IMR-90 (cell line): ENCODE results near the gene ING3. TPM values are rescaled to one million over a fixed set of nuclear protein-coding genes. Genes with fewer than 3 reads are reported as not detected.

Source experiments
- ATAC-seq: fragments of 200-7000 bp; cut with Tn5 transposase; 2 replicates; pipeline ENCODE4 v1.9.1; 2020; ENCODE audit warnings: low read depth, mild to moderate bottlenecking, moderate library complexity
- BruUV-seq: library from RNA; stranded (reverse); fragments of 400-500 nt; replicated peaks from 2 replicates; lab custom pipeline; 2021; lab: Mats Ljungman, UMichigan
- CTCF ChIA-PET: fragments of 300-600 bp; formaldehyde crosslinking; extraction: SDS; loops from one replicate; lab custom pipeline; 2021; ENCODE audit warnings: antibody characterized with exemption; lab: Yijun Ruan, JAX
- POLR2A ChIA-PET: fragments of 300-600 bp; sonication (Branson Sonifier 250); formaldehyde crosslinking; loops from one replicate; lab custom pipeline; 2022; ENCODE audit warnings: antibody characterized with exemption; ENCODE audit not compliant: unreplicated experiment; lab: Charles Lee
- DNase-seq: peaks from one replicate; pipeline ENCODE4 v3.0.0; 2013
- H2AFZ ChIP-seq: replicated peaks from 2 replicates; pipeline ENCODE3; 2013; ENCODE audit warnings: low read length, mild to moderate bottlenecking; ENCODE audit not compliant: poor library complexity
- H2AK5ac ChIP-seq: 2 replicates; pipeline ENCODE4 v1.6.1; 2013; ENCODE audit warnings: low read depth, low read length, inconsistent platforms
- H2AK9ac ChIP-seq: replicated peaks from 2 replicates; pipeline ENCODE3; 2013; ENCODE audit warnings: mild to moderate bottlenecking, low read depth, low read length, moderate library complexity; ENCODE audit not compliant: poor library complexity
- H2BK120ac ChIP-seq: 2 replicates; pipeline ENCODE4 v1.6.1; 2013; ENCODE audit warnings: low read depth, low read length, inconsistent platforms
- H2BK15ac ChIP-seq: 3 replicates; pipeline ENCODE4 v1.6.1; 2013; ENCODE audit warnings: low read depth, low read length, inconsistent platforms
- H2BK20ac ChIP-seq: 2 replicates; pipeline ENCODE4 v1.6.1; 2013; ENCODE audit warnings: low read depth, mild to moderate bottlenecking, inconsistent platforms, low read length, moderate library complexity
- H2BK5ac ChIP-seq: 2 replicates; pipeline ENCODE4 v1.6.1; 2013; ENCODE audit warnings: mild to moderate bottlenecking, low read depth, low read length, inconsistent platforms; ENCODE audit not compliant: poor library complexity, severe bottlenecking
- H3K14ac ChIP-seq: replicated peaks from 2 replicates; pipeline ENCODE4 v1.6.1; 2013; ENCODE audit warnings: low read depth, low read length, inconsistent platforms
- H3K18ac ChIP-seq: 2 replicates; pipeline ENCODE4 v1.6.1; 2013; ENCODE audit warnings: low read depth, low read length, control low read depth
- H3K23ac ChIP-seq: 2 replicates; pipeline ENCODE4 v1.6.1; 2013; ENCODE audit warnings: low read depth, low read length, inconsistent platforms
- H3K27ac ChIP-seq: 2 replicates; pipeline ENCODE4 v1.5.1; 2013; ENCODE audit warnings: mild to moderate bottlenecking, control low read depth, low read length; ENCODE audit not compliant: insufficient read depth
- H3K27me3 ChIP-seq: 2 replicates; pipeline ENCODE4 v1.6.1; 2013; ENCODE audit warnings: low read length; ENCODE audit not compliant: control insufficient read depth, insufficient read depth
- H3K36me3 ChIP-seq: 2 replicates; pipeline ENCODE4 v1.6.1; 2013; ENCODE audit warnings: low read length, mixed read lengths; ENCODE audit not compliant: control insufficient read depth, insufficient read depth
- H3K4ac ChIP-seq: 2 replicates; pipeline ENCODE4 v1.6.1; 2013; ENCODE audit warnings: low read depth, low read length, inconsistent platforms
- H3K4me1 ChIP-seq: 2 replicates; pipeline ENCODE4 v1.6.1; 2013; ENCODE audit warnings: low read length, mixed read lengths; ENCODE audit not compliant: control insufficient read depth, insufficient read depth
- H3K4me2 ChIP-seq: 2 replicates; pipeline ENCODE4 v1.6.1; 2013; ENCODE audit warnings: low read depth, mild to moderate bottlenecking, control low read depth, low read length, moderate library complexity
- H3K4me3 ChIP-seq: 2 replicates; pipeline ENCODE4 v1.5.1; 2013; ENCODE audit warnings: low read depth, mild to moderate bottlenecking, control low read depth, low read length, moderate library complexity; ENCODE audit not compliant: insufficient read depth
- H3K56ac ChIP-seq: 2 replicates; pipeline ENCODE4 v1.6.1; 2013; ENCODE audit warnings: low read length, inconsistent platforms; ENCODE audit not compliant: insufficient read depth; ENCODE audit errors: extremely low read depth
- H3K79me1 ChIP-seq, 2 experiments: 2 replicates each; pipeline ENCODE4 v1.6.1; 2013; ENCODE audit warnings: low read length in 2 of 2, inconsistent platforms in 1 of 2, low read depth in 1 of 2
- H3K9ac ChIP-seq: 2 replicates; pipeline ENCODE4 v1.6.1; 2013; ENCODE audit warnings: low read depth, low read length, control low read depth
- H3K9me1 ChIP-seq: 2 replicates; pipeline ENCODE4 v1.6.1; 2013; ENCODE audit warnings: low read length, inconsistent platforms; ENCODE audit not compliant: insufficient read depth
- H3K9me3 ChIP-seq: 2 replicates; pipeline ENCODE4 v1.6.1; 2013; ENCODE audit warnings: low read length; ENCODE audit not compliant: control insufficient read depth, insufficient read depth
- H4K20me1 ChIP-seq: 2 replicates; pipeline ENCODE4 v1.6.1; 2013; ENCODE audit warnings: low read length, inconsistent platforms; ENCODE audit not compliant: insufficient read depth
- H4K5ac ChIP-seq: 2 replicates; pipeline ENCODE4 v1.6.1; 2013; ENCODE audit warnings: mild to moderate bottlenecking, low read depth, low read length, control low read depth
- H4K8ac ChIP-seq, 2 experiments: 2 replicates each; pipeline ENCODE4 v1.6.1; 2013; ENCODE audit warnings: low read depth in 2 of 2, low read length in 2 of 2, control low read depth in 1 of 2, inconsistent platforms in 1 of 2
- H4K91ac ChIP-seq: 2 replicates; pipeline ENCODE4 v1.6.1; 2013; ENCODE audit warnings: low read depth, low read length, inconsistent platforms; ENCODE audit not compliant: insufficient read depth
- BHLHE40 ChIP-seq: fragments of 150-350 bp; IDR thresholded peaks from 2 replicates; pipeline ENCODE4 v1.6.1; 2016; ENCODE audit warnings: mild to moderate bottlenecking, low read depth, low read length
- FOS ChIP-seq: fragments of 150-350 bp; IDR thresholded peaks from 2 replicates; pipeline ENCODE4 v1.6.1; 2016; ENCODE audit warnings: low read depth, low read length
- MAFK ChIP-seq: IDR thresholded peaks from 2 replicates; pipeline ENCODE4 v1.6.1; 2012; ENCODE audit warnings: low read depth, low read length, improper control_type of control experiment
- MAZ ChIP-seq: IDR thresholded peaks from 2 replicates; pipeline ENCODE4 v1.6.1; 2012; ENCODE audit warnings: low read depth, mild to moderate bottlenecking, low read length, improper control_type of control experiment, moderate library complexity, borderline replicate concordance
- MXI1 ChIP-seq: IDR thresholded peaks from 2 replicates; pipeline ENCODE4 v1.6.1; 2012; ENCODE audit warnings: low read depth, mild to moderate bottlenecking, low read length, moderate library complexity, borderline replicate concordance
- NFE2L2 ChIP-seq: fragments of 150-350 bp; IDR thresholded peaks from 2 replicates; pipeline ENCODE4 v1.6.1; 2016; ENCODE audit warnings: low read depth, mild to moderate bottlenecking, low read length
- POLR2A ChIP-seq: IDR thresholded peaks from 2 replicates; pipeline ENCODE4 v1.6.1; 2012; ENCODE audit warnings: mild to moderate bottlenecking, low read depth, low read length
- RAD21 ChIP-seq: IDR thresholded peaks from 2 replicates; pipeline ENCODE4 v1.6.1; 2012; ENCODE audit warnings: low read length, improper control_type of control experiment
- RFX5 ChIP-seq: IDR thresholded peaks from 2 replicates; pipeline ENCODE4 v1.8.0; 2012; ENCODE audit warnings: low read depth, mild to moderate bottlenecking, low read length, moderate library complexity
- SMC3 ChIP-seq: fragments of 150-350 bp; IDR thresholded peaks from 2 replicates; pipeline ENCODE4 v1.6.1; 2016; ENCODE audit warnings: low read depth, mild to moderate bottlenecking, antibody characterized with exemption, low read length, moderate library complexity
- WGBS, 2 experiments: methylation state at CpG; one replicate each; pipeline versions ENCODE4 v1.1.5 to v1.1.7; 2013; ENCODE audit warnings: missing lambda C conversion rate in 2 of 2; ENCODE audit not compliant: insufficient read length in 1 of 2; ENCODE audit errors: extremely low coverage in 2 of 2; 5-methylcytosine and 5-hydroxymethylcytosine counted together
- dilution Hi-C: fragments of 300-500 bp; cut with HindIII; formaldehyde crosslinking; loops from one replicate; pipeline ENCODE4 v1.14.3; 2018; ENCODE audit warnings: low sequenced_read_pairs; ENCODE audit not compliant: unreplicated experiment
- in situ Hi-C: fragments of 300-500 bp; cut with MboI; formaldehyde crosslinking; loops from 3 replicates; pipeline ENCODE4 v1.14.3; 2019; ENCODE audit warnings: low sequenced_read_pairs, inconsistent platforms, mixed read lengths
- intact Hi-C: fragments of 100-400 bp; cut with micrococcal nuclease; formaldehyde crosslinking; loops from 2 replicates; pipeline ENCODE4 v1.10.0; 2022
- polyA plus RNA-seq, 3 experiments: library from polyadenylated mRNA; depleted of rRNA; stranded (reverse); fragments of >200 nt; gene quantifications; 2 replicates each; pipeline ENCODE4 v1.2.3, GENCODE V29; 2012; ENCODE audit warnings: low replicate concordance in 1 of 3
- total RNA-seq: library from RNA; depleted of rRNA; stranded (reverse); fragments of >200 nt; gene quantifications from 2 replicates; pipeline ENCODE4 v1.2.3, GENCODE V29; 2012
- TF ChIP-seq, protein P1 (sequence below): fragments of 150-350 bp; IDR thresholded peaks from 2 replicates; pipeline ENCODE4 v1.6.1; 2017; ENCODE audit warnings: mild to moderate bottlenecking, antibody characterized with exemption, low read length, low read depth
- TF ChIP-seq, protein P2 (sequence below): fragments of 150-350 bp; IDR thresholded peaks from 2 replicates; pipeline ENCODE4 v1.6.1; 2016; ENCODE audit warnings: low read depth, mild to moderate bottlenecking, low read length, moderate library complexity, borderline replicate concordance

ING3 gene
- total and polyA plus RNA-seq, 2 of the 4 experiments (the other 2 are of a cell fraction): 7.2 to 11.3 TPM

DNA sequence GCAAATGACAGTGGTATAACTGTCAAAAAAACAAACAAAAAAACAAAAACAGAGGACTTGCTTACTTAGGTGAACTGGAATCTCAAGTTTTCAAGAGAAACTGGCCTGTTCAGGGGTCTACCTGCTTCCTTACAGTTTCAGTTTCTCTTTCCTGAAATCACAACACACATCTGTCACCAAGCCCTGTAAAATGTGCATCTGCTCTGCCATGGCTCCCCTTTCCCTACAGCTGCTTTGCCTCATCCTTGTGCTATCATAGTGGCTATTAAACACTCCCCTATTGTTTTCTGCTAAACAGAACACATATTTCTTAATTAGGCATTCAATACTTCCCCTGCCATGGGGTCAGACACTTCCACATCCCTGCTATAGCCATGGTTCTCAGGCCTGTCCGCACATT, 75.6 kb downstream of the ING3 start:
- POLR2A ChIA-PET: interaction anchor here (0.6 kb wide), 3 partner anchors 36 to 1000 kb away, joined by 3 to 9 read pairs (median 5); no protein-coding TSS in a partner anchor
- Histone ChIP-seq H4K8ac (peak overlapping the region in 1 of 2 experiments; percentile 55; a peak in 1 of 4 replicates), H4K20me1 (no peaks in the 10 kb centered on the region), H3K14ac (peak overlapping the region; percentile 72; the same call in 1 of the 2 replicates), H3K18ac (peak overlapping the region; percentile 51; the same call in 1 of the 2 replicates), H3K4me2 (peak overlapping the region; percentile 23; the same call in 1 of the 2 replicates), H3K9me3 (no peaks in the 10 kb centered on the region), H3K56ac (no peak overlapping the region), H3K9ac (no peak overlapping the region), H2BK20ac (peak overlapping the region; percentile 75; the same call in 1 of the 2 replicates), H2BK120ac (peak overlapping the region; percentile 66), H3K4me1 (peaks cover 14% of the 10 kb centered on the region), H4K5ac (peak overlapping the region; percentile 15; the same call in 1 of the 2 replicates), H4K91ac (peak overlapping the region; percentile 55; the same call in 1 of the 2 replicates), H3K23ac (peak overlapping the region; percentile 74; the same call in 1 of the 2 replicates), H3K27ac (peak overlapping the region; percentile 30; the same call in 1 of the 2 replicates), H2BK5ac (peak overlapping the region; percentile 59), H3K27me3 (no peaks in the 10 kb centered on the region), H2BK15ac (peak overlapping the region; percentile 77; the same call in 1 of the 3 replicates), H3K79me1 (peaks cover 22 to 52% of the 10 kb centered on the region in 2 experiments), H3K4me3 (no peak overlapping the region), H2AK5ac (peak overlapping the region; percentile 77), H3K9me1 (peaks cover 5% of the 10 kb centered on the region), H3K36me3 (no peaks in the 10 kb centered on the region), H3K4ac (peak overlapping the region; percentile 77), H2AFZ (no peak overlapping the region), H2AK9ac (no peak overlapping the region)
- intact Hi-C loops: no loop called here
- no peak for ATAC-seq
- TF ChIP-seq RFX5: no peak
- TF ChIP-seq, protein P1, sequence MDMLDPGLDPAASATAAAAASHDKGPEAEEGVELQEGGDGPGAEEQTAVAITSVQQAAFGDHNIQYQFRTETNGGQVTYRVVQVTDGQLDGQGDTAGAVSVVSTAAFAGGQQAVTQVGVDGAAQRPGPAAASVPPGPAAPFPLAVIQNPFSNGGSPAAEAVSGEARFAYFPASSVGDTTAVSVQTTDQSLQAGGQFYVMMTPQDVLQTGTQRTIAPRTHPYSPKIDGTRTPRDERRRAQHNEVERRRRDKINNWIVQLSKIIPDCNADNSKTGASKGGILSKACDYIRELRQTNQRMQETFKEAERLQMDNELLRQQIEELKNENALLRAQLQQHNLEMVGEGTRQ: no peak
- TF ChIP-seq, protein P2, sequence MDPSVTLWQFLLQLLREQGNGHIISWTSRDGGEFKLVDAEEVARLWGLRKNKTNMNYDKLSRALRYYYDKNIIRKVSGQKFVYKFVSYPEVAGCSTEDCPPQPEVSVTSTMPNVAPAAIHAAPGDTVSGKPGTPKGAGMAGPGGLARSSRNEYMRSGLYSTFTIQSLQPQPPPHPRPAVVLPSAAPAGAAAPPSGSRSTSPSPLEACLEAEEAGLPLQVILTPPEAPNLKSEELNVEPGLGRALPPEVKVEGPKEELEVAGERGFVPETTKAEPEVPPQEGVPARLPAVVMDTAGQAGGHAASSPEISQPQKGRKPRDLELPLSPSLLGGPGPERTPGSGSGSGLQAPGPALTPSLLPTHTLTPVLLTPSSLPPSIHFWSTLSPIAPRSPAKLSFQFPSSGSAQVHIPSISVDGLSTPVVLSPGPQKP: no peak
- TF ChIP-seq BHLHE40: no peak
- no peak for TF ChIP-seq FOS
- no peak for TF ChIP-seq NFE2L2
- no peak for TF ChIP-seq SMC3
- TF ChIP-seq RAD21: no peak
- TF ChIP-seq MXI1: no peak
- no peak for TF ChIP-seq MAZ
- no peak for TF ChIP-seq MAFK
- TF ChIP-seq POLR2A: no peak
- in situ Hi-C loops: no loop called here
- WGBS, 2 experiments: no CpG with 5 or more reads among the region's 1 CpG
- CTCF ChIA-PET: interaction anchor here (0.6 to 0.9 kb wide), 3 partner anchors 28 to 315 kb away, joined by 3 to 5 read pairs (median 5); no protein-coding TSS in a partner anchor
- dilution Hi-C loops: no loop called here
- BruUV-seq: no TSS peak
- no peak for DNase-seq
